ENCODE measurements around the gene PRR7. TPM values are rescaled to one million over a fixed set of nuclear protein-coding genes. Genes with fewer than 3 reads are reported as not detected.

Gene PRR7
- polyA plus RNA-seq, 1 donor = 1.7 TPM

DNA sequence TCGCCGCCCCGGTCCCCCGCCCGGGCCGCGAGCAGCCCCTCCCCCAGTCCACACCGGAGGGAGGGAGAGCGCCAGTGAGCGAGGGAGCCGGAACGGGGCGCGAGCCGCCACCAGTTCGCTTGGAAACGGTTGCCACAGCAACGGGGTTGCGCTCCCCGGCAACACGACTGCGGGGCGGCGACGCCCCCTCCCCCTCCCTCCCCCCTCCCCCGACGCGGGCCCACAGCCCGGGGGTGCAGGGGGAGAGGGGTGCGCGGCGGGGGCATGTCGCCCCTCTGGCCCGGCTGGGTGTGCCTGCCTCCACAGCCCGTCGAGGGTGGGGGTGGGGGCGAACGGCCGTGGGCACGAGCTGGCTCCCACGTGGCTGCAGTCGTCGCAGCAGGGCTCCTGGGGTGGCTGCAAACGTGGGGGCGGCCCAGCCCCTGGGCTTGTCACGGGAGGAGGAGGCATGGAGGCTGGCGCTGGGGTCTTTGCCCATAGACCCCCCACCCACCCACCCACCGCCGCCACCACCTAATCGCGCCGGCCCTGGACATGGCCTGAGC, 524 bp downstream of the PRR7 start:
- Histone ChIP-seq H3K36me3 (ENCODE audit: control insufficient read depth, insufficient read depth, low read length) (peaks cover 9% of the 10 kb centered on the region), H3K4me3 (ENCODE audit: low read length) (no peak overlapping the region), H3K27me3 (ENCODE audit: control insufficient read depth, insufficient read depth, low read length) (peaks cover 37% of the 10 kb centered on the region), H3K4me1 (ENCODE audit: control insufficient read depth, insufficient read depth, low read length) (peaks cover 9% of the 10 kb centered on the region), H3K27ac (ENCODE audit: low read length) (no peak overlapping the region), H3K9me3 (ENCODE audit: control insufficient read depth, low read depth, low read length) (no peaks in the 10 kb centered on the region)
- DNase-seq = peak in 1 of 2 donors; percentile 46
- no CpG with 5 or more reads among the region's 52 CpGs for WGBS (ENCODE audit: insufficient coverage, low lambda C conversion rate)

DNA sequence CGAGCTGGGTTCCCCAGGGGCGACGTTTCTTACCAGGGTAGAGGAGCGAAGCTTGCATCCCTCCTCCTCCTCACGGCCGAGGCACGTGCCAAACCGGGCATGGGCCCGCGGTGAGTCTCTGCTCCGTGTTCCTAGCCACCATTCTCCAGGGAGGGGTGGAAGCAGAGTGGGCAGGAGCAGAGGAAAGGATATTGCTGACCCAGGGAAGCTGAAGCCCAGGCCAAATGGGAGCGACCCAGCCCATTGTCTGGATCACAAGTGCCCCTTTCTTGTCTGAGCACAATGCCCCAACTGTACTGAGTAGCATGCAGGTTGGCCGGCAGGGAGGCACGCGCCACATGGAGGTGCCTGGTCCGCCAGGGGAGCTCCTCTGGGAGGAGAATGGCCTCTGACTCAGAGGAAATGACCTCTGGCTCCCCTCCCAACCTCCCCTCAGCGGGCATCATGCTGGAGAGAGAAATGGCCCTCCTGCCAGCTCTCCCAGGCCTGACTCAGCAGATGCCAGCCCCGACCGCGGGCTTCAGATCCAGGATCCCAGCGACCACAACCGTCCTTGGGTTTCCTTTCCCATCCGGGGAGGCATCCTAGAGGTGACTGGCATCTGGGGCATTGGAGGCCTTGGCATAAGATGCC, 1.1 kb downstream of the PRR7 start:
- WGBS (ENCODE audit: insufficient coverage, low lambda C conversion rate) = no CpG with 5 or more reads among the region's 23 CpGs
- no peak overlapping the region for H3K4me3 ChIP-seq (ENCODE audit: low read length)
- H3K36me3 ChIP-seq (ENCODE audit: control insufficient read depth, insufficient read depth, low read length) = peaks cover 3% of the 10 kb centered on the region
- H3K9me3 ChIP-seq (ENCODE audit: control insufficient read depth, low read depth, low read length) = no peaks in the 10 kb centered on the region
- H3K27ac ChIP-seq (ENCODE audit: low read length) = no peak overlapping the region
- peak in 1 of 2 donors; percentile 40 for DNase-seq
- H3K27me3 ChIP-seq (ENCODE audit: control insufficient read depth, insufficient read depth, low read length) = peaks cover 37% of the 10 kb centered on the region
- peaks cover 9% of the 10 kb centered on the region for H3K4me1 ChIP-seq (ENCODE audit: control insufficient read depth, insufficient read depth, low read length)

DNA sequence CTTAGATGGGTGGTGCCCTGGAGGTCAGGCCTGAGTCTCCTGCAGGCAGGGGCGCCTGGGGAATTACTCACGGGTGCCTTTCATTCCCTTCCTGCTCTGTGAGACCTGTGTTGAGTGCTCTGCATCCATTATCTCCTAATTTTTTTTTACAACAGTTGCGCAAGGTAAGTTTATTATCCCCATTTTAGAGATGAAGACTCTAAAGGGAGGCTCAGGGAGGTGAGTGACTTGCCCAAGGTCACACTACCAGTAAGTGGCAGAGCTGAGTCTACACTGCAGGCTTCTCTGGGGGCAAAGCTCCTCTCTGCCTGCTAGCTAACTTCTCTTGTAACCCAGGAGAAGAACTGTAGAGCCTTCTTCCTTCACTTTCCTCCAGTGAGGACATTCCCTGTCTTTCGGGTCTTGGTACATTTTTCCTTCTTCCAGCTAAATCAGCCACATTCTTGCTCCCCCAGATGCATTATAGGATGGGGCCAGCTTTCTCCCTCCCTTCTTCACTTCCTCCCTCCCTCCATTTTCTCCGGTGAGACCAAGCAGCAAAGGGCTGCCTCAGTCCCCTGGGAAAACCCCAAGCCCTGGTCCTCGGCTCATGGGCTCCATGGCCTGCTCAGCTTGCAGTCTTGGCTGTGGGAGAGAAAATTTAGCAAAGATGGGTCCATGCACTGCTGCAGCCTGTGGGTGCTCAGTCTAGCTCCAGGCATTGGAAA, 1.8 kb downstream of the PRR7 start:
- no CpG with 5 or more reads among the region's 6 CpGs for WGBS (ENCODE audit: insufficient coverage, low lambda C conversion rate)
- Histone ChIP-seq H3K4me1 (ENCODE audit: control insufficient read depth, insufficient read depth, low read length) (peaks cover 9% of the 10 kb centered on the region), H3K4me3 (ENCODE audit: low read length) (no peak overlapping the region), H3K27ac (ENCODE audit: low read length) (no peak overlapping the region), H3K27me3 (ENCODE audit: control insufficient read depth, insufficient read depth, low read length) (peaks cover 40% of the 10 kb centered on the region), H3K36me3 (ENCODE audit: control insufficient read depth, insufficient read depth, low read length) (peaks cover 2% of the 10 kb centered on the region), H3K9me3 (ENCODE audit: control insufficient read depth, low read depth, low read length) (no peaks in the 10 kb centered on the region)
- DNase-seq = no peak

DNA sequence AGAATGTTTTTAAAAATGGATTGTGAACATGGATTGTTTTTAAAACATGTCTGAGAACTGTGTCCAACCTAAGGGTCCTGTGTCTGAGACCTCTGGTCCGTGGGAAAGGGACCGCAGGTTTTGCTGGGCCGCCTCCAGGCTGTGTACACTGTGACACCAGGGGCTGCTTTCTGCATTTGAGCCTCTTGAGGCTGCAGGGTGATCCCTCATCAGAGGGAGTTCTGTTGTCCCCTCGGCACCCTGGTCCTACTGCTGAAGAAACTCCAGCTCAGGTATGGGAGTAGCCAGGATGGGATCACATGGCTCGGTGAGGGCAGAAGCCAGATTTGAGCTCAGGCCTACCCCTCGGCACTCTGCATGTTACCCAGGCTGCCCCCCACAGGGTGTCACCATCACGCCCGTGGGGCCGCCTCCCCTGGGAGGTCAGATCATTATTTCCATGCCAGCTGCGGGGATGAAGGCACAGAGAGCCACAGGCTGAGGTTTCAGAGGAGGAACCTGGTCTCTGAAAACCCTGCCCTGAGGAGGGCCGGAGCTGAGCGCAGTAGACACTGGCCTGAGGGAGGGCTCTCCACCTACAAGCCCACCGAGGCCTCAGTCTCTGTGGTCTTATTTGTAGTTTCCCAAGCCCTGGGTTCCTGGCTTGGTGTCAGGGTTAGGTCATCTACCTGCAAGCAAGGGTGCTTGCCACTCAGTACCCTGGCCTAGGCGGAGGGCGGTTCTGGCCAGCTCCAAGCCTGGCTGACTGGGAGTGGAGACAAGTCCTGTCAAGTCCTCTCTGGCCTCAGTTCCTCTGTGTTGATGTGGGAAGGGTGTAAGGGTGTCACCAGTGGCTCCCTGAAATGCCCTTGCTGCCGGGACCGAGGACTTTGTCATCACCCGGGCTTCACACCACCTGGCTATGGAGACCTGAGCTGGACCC, 2.8 kb downstream of the PRR7 start:
- Histone ChIP-seq H3K27me3 (ENCODE audit: control insufficient read depth, insufficient read depth, low read length) (peaks cover 44% of the 10 kb centered on the region), H3K4me1 (ENCODE audit: control insufficient read depth, insufficient read depth, low read length) (peaks cover 18% of the 10 kb centered on the region), H3K4me3 (ENCODE audit: low read length) (no peak overlapping the region), H3K27ac (ENCODE audit: low read length) (no peak overlapping the region), H3K36me3 (ENCODE audit: control insufficient read depth, insufficient read depth, low read length) (no peaks in the 10 kb centered on the region), H3K9me3 (ENCODE audit: control insufficient read depth, low read depth, low read length) (no peaks in the 10 kb centered on the region)
- WGBS (ENCODE audit: insufficient coverage, low lambda C conversion rate) = no CpG with 5 or more reads among the region's 18 CpGs
- no peak for DNase-seq

GRCh38 chr5:177450667-177451424, 4.2 kb downstream of the PRR7 start:
- Histone ChIP-seq H3K4me3 (ENCODE audit: low read length) (no peak overlapping the region), H3K9me3 (ENCODE audit: control insufficient read depth, low read depth, low read length) (no peaks in the 10 kb centered on the region), H3K27ac (ENCODE audit: low read length) (no peak overlapping the region), H3K4me1 (ENCODE audit: control insufficient read depth, insufficient read depth, low read length) (peaks cover 17% of the 10 kb centered on the region), H3K27me3 (ENCODE audit: control insufficient read depth, insufficient read depth, low read length) (peaks cover 40% of the 10 kb centered on the region), H3K36me3 (ENCODE audit: control insufficient read depth, insufficient read depth, low read length) (no peaks in the 10 kb centered on the region)
- DNase-seq = no peak
- no CpG with 5 or more reads among the region's 10 CpGs for WGBS (ENCODE audit: insufficient coverage, low lambda C conversion rate)

DNA sequence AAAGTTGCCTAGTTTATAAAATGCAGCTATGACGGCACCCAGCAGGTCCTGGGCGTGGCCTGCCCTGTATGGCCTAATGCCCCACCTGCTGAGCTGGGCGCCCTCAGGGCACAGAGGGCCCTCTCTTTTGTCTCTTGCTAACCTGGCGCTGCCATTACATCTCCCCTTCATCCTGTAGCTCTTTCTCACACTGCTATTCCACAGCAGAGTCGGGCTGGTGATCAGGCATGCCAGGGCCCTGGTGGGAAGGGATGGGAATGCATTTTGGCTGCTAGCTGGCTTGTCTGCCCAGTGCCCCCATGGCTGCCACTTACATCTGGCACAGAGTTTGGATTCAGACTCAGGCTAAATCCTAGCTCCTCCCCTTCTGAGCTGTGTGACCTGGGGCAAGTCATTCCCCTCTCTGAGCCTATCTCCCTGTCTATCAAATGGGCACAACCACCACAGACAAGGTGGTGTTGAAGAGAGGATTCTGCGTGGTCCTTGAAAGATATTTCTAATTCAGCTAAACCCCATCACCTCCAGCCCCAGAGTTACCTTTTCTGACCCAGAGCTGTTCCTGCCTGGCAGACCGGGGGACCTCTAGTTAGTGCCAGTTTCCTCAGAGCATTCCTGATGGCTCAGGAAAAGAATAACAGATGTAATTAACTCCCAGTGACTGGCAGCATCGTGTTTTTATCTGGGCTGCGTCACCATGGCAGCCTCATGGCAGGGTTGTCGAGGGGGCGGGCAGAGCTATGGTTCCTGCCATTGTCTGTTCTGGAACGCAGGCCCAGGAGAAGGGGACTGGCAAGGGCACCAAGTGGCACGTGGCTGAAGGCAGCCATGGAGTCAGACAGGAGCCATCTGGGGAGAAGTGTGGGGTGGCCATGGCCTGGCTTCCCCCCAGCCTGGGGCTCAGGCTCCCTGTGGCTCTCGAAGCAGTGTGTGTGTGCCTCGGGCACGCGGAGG, 6.3 kb downstream of the PRR7 start:
- peaks cover 26% of the 10 kb centered on the region for H3K27me3 ChIP-seq (ENCODE audit: control insufficient read depth, insufficient read depth, low read length)
- H3K27ac ChIP-seq (ENCODE audit: low read length) = no peak overlapping the region

GRCh38 chr5:177453852-177454396, 7.3 kb downstream of the PRR7 start:
- no CpG with 5 or more reads among the region's 31 CpGs for WGBS (ENCODE audit: insufficient coverage, low lambda C conversion rate)
- peak overlapping the region; percentile 54 for H3K4me3 ChIP-seq (ENCODE audit: low read length)
- H3K4me1 ChIP-seq (ENCODE audit: control insufficient read depth, insufficient read depth, low read length) = peaks cover 15% of the 10 kb centered on the region
- H3K27me3 ChIP-seq (ENCODE audit: control insufficient read depth, insufficient read depth, low read length) = peaks cover 16% of the 10 kb centered on the region
- peaks cover 3% of the 10 kb centered on the region for H3K9me3 ChIP-seq (ENCODE audit: control insufficient read depth, low read depth, low read length)
- no peak overlapping the region for H3K27ac ChIP-seq (ENCODE audit: low read length)
- peak in 1 of 2 donors; percentile 56 for DNase-seq
- H3K36me3 ChIP-seq (ENCODE audit: control insufficient read depth, insufficient read depth, low read length) = peaks cover 17% of the 10 kb centered on the region

More for the DNA sequence above, 6.3 kb downstream of the PRR7 start:
- H3K4me3 ChIP-seq (ENCODE audit: low read length) = no peak overlapping the region
- peaks cover 15% of the 10 kb centered on the region for H3K4me1 ChIP-seq (ENCODE audit: control insufficient read depth, insufficient read depth, low read length)
- 100% methylated on average over 1 of the region's 17 CpGs for WGBS (ENCODE audit: insufficient coverage, low lambda C conversion rate)
- H3K36me3 ChIP-seq (ENCODE audit: control insufficient read depth, insufficient read depth, low read length) = peaks cover 7% of the 10 kb centered on the region
- DNase-seq = no peak
- peaks cover 3% of the 10 kb centered on the region for H3K9me3 ChIP-seq (ENCODE audit: control insufficient read depth, low read depth, low read length)

DNA sequence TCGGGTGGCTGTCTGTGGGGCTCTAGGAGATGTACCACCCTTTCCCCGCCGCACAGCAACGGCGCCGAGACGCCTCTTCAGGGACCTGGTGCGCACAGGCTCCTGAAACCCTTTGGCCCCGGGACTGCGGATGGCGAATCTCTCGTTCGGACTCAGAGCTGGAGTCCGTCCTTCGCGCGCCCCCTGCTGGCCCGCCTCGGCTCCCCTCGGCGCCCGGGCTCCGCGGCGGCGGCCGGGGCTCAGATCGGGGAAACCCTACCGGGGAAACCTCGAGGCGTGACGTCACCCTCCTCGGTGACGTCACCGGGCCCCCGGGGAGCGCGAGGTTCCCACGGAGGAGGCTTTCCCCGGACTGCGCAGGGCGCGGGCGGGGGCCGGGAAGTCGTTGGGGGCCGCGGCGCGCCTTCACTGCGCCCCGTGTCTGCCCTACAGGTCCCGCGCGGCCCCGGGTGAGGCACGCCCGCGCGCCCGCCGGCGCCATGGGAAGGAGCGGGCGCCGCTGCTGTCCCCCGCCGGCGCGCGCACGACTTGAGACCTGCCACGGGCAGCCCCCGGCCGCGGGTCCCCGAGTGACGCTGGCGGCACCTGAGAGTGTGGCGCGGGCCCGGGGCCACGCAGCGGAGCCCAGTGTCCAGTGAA, 7.9 kb downstream of the PRR7 start:
- no CpG with 5 or more reads among the region's 84 CpGs for WGBS (ENCODE audit: insufficient coverage, low lambda C conversion rate)
- Histone ChIP-seq H3K4me1 (ENCODE audit: control insufficient read depth, insufficient read depth, low read length) (peaks cover 15% of the 10 kb centered on the region), H3K9me3 (ENCODE audit: control insufficient read depth, low read depth, low read length) (peaks cover 3% of the 10 kb centered on the region)

More for the DNA sequence above, 7.9 kb downstream of the PRR7 start:
- Histone ChIP-seq H3K4me3 (ENCODE audit: low read length) (peak overlapping the region; percentile 54), H3K27me3 (ENCODE audit: control insufficient read depth, insufficient read depth, low read length) (peaks cover 11% of the 10 kb centered on the region), H3K36me3 (ENCODE audit: control insufficient read depth, insufficient read depth, low read length) (peaks cover 22% of the 10 kb centered on the region), H3K27ac (ENCODE audit: low read length) (peak overlapping the region; percentile 45)
- peak; percentile 92 for DNase-seq

Data from large intestine (tissue), 3 donors.